DMS79 treated with DMSO at 0.1 percent for 48 hours (cell line): ENCODE results near the gene KRTAP19-7.

Source experiments
- DNase-seq: peaks from one replicate; lab custom pipeline; 2025; lab: John Stamatoyannopoulos, UW

KRTAP19-7 gene, protein sequence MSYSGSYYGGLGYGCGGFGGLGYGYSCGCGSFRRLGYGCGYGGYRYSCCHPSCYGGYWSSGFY

DNA sequence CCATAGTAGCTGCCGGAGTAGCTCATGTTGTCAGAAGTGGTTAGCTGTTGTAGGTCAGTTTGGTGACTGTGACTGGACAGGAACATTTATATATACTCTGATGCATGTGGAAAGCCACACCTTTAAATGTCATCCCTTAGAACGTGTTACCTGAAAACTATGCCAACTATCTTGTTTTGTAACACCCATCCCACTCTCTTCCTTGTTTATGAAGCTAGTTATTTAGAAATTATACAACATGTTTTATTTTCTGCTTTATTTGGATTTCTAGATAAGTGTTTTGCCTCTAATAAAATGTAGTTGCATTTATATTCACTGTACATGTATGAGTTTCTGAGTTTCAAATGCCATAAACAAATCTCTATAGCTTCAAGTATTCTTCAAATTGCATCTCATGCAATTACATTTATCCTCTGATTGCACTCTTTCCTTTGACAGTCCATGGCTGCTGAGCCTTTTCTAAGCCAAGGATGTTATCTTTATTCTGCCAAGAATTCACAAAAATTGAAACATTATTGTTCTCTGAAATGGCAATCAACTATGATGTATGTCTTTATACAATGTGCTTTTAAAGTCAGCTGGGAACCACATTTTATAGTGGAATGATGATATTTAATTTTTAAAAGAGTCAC lies at the start of gene KRTAP19-7:
TSS of gene KRTAP19-7 (minus strand) at position 51 of the 632 bp plus-strand sequence. CDS start at position 26, 25 bp downstream.
- no peak for DNase-seq

DNA sequence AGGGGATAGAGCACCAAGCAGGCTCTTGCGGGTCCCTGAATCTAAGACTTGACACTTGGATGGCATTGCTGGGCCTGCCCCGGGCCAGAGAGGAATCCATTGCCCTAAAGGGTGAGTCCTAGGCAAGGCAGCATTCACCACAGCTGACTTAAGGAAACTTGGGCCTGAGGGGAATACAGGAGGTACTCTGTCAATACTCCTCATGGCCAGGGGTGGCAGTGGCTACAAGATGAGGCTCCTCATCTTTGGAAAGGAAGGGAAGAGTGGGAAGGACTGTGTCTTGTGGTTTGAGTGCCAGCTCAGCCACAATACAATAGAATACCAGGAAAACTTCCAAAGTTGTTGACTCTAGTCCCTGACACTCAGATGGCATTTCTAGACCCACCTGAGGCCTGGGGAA lies 44.9 kb upstream of the KRTAP19-7 start:
- no peak for DNase-seq

DNA sequence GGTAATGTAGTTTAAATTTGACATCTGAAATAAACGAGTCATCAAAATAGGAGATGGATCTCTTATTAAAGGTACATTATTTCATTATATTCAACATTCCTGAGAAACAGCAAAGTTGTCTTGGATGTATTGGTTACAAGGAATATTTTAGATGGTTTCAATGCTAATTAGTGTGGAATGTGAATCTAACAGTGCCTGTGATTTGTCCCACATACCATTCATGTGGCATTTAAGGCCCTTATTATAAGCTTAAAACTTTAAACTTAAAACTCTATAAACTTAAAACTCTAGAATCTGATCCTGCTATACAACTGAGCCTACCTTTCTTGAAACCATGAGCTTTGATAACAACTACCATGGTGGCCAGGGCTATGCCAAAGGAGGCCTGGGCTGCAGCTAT lies 39.7 kb upstream of the KRTAP19-7 start, which contains the start of gene KRTAP22-1:
TSS of gene KRTAP22-1 (plus strand) at position 301 of the 400 bp plus-strand sequence.
- no peak for DNase-seq

DNA sequence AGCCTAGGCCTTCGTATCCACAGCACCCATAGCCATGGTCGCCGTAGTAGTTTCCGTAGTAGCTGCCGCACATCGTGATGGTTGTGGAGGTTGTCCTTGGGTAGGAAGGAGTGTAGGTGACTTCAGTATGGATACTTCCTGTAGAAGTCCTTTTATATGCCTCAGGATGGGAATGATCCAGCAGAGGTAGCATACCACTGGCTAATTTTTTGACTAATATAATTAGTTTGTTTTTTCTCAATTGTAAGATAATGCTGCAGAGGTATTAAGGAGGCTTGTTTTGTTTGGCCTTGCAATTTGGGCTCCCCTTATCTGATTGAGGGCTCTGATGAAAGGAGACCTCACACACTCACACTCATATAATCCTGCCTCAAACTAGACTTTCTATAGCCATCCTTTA lies 37.7 kb upstream of the KRTAP19-7 start, which contains the start of gene KRTAP6-2:
TSS of gene KRTAP6-2 (minus strand) at position 101 of the 400 bp plus-strand sequence. CDS start at position 73, 28 bp downstream.
- DNase-seq, result no peak

DNA sequence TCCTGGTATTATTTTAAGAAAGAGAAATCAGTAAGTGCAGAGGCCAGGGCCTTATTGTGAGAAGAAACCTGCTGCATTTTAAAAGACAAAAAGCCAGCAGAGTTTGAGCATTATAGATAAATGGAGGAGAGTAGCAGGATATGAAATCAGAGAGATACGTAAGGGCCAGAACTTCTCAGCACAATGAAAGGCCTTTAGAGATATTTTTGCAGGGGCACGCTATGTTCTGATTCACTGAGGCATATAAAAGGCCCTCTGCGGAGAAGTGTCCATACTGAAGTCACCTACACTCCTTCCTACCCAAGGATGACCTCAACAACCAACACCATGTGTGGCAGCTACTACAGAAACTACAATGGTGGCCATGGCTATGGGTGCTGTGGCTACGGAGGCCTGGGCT lies 31.0 kb upstream of the KRTAP19-7 start, which contains the start of gene KRTAP6-3:
TSS of gene KRTAP6-3 (plus strand) at position 301 of the 400 bp plus-strand sequence. CDS start at position 307, 6 bp downstream.
- no peak for DNase-seq

DNA sequence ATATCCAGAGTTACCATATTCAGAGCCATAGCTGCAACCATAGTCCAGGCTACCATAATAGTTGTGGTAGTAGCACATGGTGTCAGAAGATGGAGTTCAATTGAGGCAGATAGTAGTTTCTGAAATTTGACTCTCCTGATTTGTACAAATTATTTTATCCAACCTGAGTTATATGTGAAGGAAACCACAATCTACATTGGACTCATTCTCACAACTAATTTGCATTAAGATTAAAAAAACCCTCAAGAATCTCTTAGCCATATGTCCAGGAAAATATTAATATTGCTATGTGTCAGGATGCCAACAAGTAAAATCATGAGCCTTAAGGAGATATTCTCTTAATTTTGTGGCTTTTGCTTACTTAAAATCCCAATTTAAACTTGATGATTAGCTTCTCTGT lies 29.2 kb upstream of the KRTAP19-7 start, which contains the start of gene KRTAP22-2:
TSS of gene KRTAP22-2 (minus strand) at position 101 of the 400 bp plus-strand sequence.
- DNase-seq, result no peak

DNA sequence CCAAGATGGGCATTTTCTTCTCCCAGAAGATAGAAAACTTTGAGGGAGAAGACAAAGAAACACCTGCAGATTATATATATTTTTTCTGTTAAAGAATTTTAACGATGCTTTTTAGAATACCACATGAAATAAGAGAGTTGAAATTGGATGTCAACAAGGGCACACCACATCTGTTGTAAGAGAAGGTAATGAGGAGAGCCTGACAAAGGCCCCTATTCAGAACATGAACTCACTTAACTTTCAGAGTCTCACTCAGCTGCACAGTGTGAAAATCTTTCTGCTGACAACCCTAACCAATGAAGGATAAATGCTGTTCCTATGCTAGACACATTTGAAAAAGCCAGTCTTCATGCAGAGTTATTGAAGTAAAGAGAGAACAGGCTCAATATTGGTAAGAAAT lies 21.8 kb upstream of the KRTAP19-7 start:
- no peak for DNase-seq

DNA sequence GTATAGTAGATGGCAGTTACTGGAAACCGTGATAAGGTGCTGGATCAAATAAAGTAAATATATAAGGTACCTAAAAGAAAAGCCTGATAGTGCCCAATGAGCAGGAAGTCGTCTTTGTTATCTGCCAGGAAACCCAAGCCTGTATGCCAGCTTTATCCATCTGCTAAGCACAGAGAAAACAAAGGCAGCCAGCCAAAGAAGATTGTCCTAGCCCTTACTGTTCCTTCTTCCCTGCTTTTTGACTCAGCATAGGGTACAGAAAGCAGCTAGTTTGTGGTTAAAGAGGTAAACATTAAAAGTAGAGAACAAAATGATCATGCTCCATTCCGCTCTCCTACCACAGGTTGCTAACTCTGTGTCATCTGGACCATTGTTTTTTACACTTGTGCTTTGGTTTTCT lies 19.0 kb upstream of the KRTAP19-7 start:
- DNase-seq, result no peak

DNA sequence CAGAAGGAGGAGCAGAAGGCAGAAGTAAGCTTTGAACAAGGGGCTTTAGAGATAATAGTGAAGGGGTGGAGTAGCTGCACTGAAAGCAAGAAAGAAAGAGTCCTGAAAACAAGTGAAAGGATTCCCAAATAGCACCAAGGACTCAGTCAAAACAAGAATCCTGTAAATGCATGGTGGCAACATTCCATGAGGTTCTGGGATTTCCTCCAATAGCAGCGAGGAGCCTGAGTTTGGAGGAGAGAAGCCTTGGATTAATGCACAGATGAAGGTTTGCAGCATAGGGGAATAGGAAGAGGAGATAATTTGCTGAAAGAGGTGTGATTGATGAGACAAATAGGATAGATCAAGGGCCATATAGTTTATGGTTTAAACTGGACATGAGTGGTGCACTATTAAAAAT lies 18.2 kb upstream of the KRTAP19-7 start:
- no peak for DNase-seq

DNA sequence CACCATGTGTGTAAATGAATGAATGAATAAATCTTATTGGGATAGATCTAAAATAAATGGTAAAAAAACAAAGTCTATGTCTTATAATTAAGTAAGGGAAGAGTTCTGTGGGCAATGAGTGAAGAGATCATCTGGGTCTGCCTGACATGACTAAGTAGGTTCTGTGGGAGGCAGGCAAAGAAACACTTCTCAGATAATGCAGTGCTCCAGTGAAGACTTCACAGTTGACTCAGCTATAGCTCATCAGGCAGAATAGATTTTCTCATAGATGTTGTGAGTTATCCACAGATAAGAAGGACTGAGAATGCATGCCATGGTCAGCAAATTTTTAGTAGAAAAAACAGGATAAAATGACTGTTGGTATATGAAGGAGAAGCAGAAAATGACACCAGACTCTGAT lies 16.7 kb upstream of the KRTAP19-7 start:
- no peak for DNase-seq

DNA sequence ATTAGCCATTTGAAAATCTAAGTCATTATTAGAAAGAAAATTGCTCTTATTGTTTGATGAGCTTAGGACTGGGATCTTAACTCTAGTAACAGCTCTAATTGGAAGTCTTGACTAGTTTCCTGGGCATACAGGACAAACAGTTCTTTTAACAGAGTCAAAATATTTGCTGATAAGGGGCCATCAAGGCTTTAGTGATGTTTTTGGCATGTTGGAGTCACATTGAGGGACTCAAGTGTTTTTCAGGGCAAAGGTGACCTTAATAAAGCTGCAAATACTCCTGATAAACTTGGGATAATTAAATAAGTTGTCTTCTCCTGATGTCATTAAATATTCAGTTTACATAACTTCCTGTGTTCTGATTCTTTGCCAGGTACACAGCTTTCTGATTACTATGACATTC lies 6.5 kb upstream of the KRTAP19-7 start:
- no peak for DNase-seq

DNA sequence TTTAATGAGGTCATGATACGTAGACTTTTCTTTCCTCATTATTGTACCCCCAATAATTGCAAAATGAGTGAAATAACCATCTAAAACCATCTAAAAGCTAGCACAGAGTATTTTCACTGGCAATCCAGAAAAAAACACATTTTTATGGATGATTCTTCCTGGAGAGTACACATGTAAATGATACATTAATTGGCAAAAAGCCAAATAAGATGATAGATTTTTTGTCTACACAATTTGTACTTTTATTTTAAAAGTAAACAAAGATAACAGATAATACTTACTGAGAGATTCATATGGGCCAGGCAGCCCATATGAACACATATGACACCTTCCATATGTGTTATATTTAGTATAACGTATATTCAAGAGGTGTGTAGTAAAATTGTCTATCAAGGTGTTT lies 2.5 kb upstream of the KRTAP19-7 start:
- DNase-seq, result no peak

DNA sequence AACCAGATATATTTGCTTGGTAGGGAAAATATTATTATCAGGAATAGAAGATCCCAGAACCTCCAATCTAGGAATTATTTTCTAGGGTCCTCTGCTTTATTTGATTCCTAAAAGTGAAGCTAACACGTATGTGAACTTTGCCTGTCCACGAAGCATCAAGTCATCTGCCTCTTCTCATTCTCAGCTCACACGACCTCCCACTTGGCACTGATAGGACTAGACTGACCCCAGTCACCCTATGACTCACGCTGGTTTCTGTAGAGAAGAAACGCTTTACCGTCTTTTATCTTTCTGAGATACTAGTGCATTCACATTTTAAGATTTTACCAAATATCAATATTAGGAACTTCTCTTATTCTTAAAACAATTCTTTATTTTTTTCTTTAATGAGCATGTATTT lies 2.0 kb upstream of the KRTAP19-7 start:
- no peak for DNase-seq

DNA sequence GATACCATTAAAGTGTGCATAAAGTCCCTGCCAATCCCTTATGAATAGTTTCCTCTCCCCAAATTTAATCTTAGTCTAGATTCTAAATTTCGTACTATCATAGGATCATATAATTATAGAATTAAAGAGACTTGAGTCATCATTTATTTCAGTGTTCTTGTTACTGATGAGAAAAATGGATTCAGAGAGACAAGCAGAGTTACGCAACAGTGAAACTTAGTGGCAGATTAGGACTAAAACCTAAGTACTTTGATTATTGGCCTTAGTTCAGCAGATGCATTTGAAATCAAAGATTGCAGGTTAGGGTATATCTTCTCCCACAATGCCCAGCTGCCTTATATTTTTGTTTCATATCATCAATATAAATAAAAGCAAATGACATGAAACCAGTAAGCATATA lies 843 bp upstream of the KRTAP19-7 start:
- DNase-seq, result no peak

DNA sequence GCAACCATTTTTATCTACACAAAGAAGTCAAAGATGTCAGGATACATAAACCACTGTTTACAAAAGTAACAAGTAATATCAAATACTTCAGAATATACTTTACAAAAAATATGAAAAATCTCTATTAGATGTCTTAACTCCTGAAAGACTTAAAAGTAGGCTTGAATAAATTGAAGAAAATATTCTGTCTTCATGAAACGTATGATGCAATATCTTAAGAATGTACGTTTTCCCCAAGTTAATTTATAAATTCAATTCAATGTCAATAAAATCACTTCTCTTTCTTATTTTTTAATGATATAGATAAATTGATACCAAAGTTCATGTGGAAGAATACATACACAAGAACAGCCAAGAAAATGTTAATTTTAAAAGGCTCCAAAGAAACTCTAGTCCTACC lies 6.0 kb downstream of the KRTAP19-7 start:
- no peak for DNase-seq

DNA sequence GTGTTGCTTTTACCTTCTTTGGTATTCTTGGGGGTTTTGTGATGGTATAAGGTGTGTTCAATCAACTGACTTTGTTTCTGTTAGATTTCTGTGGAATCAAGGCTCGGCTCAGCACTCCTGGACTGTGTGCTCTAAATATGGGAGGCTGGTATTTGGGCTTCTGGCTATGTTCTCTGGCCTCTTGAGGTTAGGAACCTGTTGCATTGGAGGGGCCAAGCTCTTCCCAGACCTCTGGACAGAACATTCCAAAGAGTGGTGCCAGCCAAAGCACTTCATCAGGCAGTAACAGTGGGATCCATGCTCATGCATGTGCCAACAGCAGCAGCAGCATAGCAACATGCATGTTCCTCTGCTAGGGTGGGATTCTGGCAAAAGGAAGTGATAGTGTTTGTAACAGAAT lies 8.3 kb downstream of the KRTAP19-7 start:
- no peak for DNase-seq

DNA sequence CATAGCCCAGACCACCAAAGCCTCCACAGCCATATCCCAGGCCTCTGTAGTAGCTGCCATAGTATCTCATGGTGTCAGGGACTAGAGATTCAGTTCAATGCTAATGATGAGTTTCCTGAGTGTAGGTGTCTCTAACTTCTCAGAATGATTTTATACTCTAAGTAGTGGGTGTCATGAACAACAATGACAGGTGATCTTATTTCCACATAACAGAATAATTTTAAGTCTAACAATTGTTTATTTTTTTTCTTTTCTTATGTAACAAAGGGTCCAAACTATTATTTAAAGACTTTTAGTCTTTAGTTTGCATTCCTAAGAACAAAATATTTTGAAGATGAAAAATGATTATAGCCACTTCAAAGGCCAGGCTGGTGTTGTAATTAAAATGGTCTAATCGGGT lies 19.4 kb downstream of the KRTAP19-7 start, which contains the start of gene KRTAP19-6:
TSS of gene KRTAP19-6 (minus strand) at position 101 of the 400 bp plus-strand sequence. CDS start at position 70, 31 bp downstream.
- DNase-seq, result no peak

DNA sequence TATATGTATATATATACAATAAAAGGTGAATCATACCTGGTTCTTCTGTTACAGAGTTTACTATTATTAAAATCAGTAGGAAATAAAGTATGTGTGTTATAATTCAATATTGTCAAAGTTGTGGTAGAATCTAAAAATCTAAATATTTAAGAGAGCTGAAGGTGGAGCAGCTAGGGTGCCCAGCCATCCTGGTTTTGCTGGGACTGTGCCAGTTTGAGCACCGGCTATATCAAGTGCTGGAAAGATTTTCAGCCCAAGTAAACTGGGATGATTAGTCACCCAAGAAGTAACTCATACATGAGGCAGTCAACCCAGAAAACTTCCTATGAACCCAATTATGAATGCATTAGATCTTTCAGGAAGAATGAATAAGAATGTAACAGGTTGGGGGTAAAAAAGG lies 42.2 kb downstream of the KRTAP19-7 start:
- no peak for DNase-seq

DNA sequence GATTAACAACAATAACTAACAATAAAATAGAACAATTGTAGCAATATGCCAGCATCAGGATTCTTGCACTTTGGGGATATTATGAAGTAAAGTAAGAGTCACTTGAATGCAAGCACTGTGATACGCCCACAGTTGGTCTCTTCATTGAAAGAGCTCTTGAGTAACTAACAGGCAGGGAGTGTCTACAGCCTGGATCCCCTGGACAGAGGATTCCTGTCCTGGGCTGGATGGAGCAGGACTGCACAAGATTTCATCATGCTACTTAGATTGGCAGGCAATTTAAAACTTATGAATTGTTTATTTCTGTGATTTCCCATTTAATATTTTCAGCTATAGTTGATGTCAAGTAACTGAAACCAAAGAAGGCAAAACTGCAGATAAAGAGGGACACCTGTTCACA lies 45.4 kb downstream of the KRTAP19-7 start:
- no peak for DNase-seq
